Cardiac muscle cell (in vitro differentiated cells and primary cell): Measurements from ENCODE around the gene IMMP2L. TPM values are rescaled to one million over a fixed set of nuclear protein-coding genes. Genes with fewer than 3 reads are reported as not detected.

Experiments
- DNase-seq, 2 donors: peaks; one replicate each; pipeline versions ENCODE4 v3.0.0 to v3.0.0-alpha.2; 2010 to 2017; ENCODE audit warnings: low read depth in 1 of 2, low spot score in 1 of 2
- H3K27ac ChIP-seq: fragments of 200-600 bp; sonication (generic); 2 replicates; pipeline ENCODE4 v1.5.1; 2016
- H3K27me3 ChIP-seq: fragments of 200-600 bp; sonication (generic); 2 replicates; pipeline ENCODE4 v1.6.0; 2016; ENCODE audit warnings: control low read depth
- H3K36me3 ChIP-seq: fragments of 200-600 bp; sonication (generic); 2 replicates; pipeline ENCODE4 v1.5.1; 2016; ENCODE audit warnings: control low read depth
- H3K4me1 ChIP-seq: fragments of 200-600 bp; sonication (generic); 2 replicates; pipeline ENCODE4 v1.8.1; 2017; ENCODE audit warnings: low read depth, mild to moderate bottlenecking, mixed run types
- H3K4me3 ChIP-seq: fragments of 200-600 bp; sonication (generic); 2 replicates; pipeline ENCODE4 v1.5.1; 2016; ENCODE audit warnings: mild to moderate bottlenecking
- H3K9me3 ChIP-seq: fragments of 200-600 bp; sonication (generic); 2 replicates; pipeline ENCODE4 v1.5.1; 2017; ENCODE audit warnings: low read depth, mild to moderate bottlenecking, control low read depth
- CTCF ChIP-seq: IDR thresholded peaks from 2 replicates; pipeline ENCODE4 v1.5.1; 2012; ENCODE audit warnings: low read depth, mild to moderate bottlenecking, low read length
- polyA plus RNA-seq: library from polyadenylated mRNA; unstranded; fragments of >200 nt; fragmentation: Nextera tagmentation; extraction: Ambion mirVana; gene quantifications from 2 replicates; pipeline ENCODE4 v1.2.1, GENCODE V29; 2016
- total RNA-seq: library from RNA; depleted of rRNA; stranded (reverse); fragments of >200 nt; gene quantifications from 2 replicates; pipeline ENCODE4 v1.2.3, GENCODE V29; 2016

Gene IMMP2L
- total and polyA plus RNA-seq, 2 experiments from 2014 or later = 6.0 to 11.9 TPM

DNA sequence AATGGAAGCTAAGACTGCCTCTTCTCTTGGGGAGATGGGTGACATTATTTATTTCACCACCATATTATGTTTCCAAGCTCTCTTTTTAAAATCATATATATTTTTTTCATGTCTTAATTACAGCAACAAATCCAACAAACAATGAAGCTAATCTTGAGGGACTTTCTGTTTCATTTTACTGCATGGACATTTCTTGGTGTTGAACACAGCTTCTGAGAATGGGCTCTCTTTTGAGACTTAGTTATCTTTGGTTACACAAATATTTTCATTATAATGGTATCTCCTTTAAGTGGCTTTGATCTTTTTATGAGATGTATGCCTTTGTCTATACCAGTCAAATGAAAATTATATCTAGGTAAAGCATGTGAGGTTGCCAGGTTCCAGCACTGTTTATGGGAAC, 681.3 kb downstream of the IMMP2L start:
- Histone ChIP-seq H3K27me3 (no peaks in the 10 kb centered on the region), H3K27ac (no peak overlapping the region), H3K4me1 (peaks cover 12% of the 10 kb centered on the region), H3K36me3 (no peaks in the 10 kb centered on the region), H3K9me3 (no peaks in the 10 kb centered on the region), H3K4me3 (no peak overlapping the region)
- DNase-seq = no peak
- TF ChIP-seq CTCF = no peak

GRCh38 chr7:110877016-110877415, 685.3 kb downstream of the IMMP2L start:
- no peak overlapping the region for H3K27ac ChIP-seq
- H3K36me3 ChIP-seq = no peaks in the 10 kb centered on the region
- peaks cover 7% of the 10 kb centered on the region for H3K4me1 ChIP-seq
- no peaks in the 10 kb centered on the region for H3K27me3 ChIP-seq
- TF ChIP-seq CTCF = no peak
- DNase-seq = no peak
- H3K4me3 ChIP-seq = no peak overlapping the region
- no peaks in the 10 kb centered on the region for H3K9me3 ChIP-seq

GRCh38 chr7:110875346-110875745, 686.9 kb downstream of the IMMP2L start:
- Histone ChIP-seq H3K27ac (no peak overlapping the region), H3K4me3 (no peak overlapping the region), H3K27me3 (no peaks in the 10 kb centered on the region), H3K36me3 (no peaks in the 10 kb centered on the region), H3K9me3 (no peaks in the 10 kb centered on the region), H3K4me1 (peaks cover 7% of the 10 kb centered on the region)
- no peak for DNase-seq
- no peak for TF ChIP-seq CTCF

DNA sequence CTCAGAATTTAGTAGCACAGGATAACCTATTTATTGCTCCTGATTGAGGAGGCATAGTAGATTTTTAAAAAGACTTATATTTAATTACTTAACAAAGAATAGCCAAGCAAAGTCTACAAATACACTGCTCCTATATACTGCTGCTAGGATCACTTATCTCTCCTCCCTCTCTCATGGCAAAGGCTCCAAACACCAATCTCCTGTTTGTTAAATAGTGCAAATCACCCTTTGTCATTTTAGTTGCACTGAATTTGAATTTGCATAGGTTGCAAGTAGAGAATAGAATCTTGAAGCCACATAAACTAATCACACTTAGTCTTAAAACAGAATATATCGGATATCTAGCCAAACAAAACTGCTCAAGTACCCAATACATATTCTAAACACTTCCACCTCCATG, 690.4 kb downstream of the IMMP2L start:
- no peak overlapping the region for H3K27ac ChIP-seq
- DNase-seq = no peak

DNA sequence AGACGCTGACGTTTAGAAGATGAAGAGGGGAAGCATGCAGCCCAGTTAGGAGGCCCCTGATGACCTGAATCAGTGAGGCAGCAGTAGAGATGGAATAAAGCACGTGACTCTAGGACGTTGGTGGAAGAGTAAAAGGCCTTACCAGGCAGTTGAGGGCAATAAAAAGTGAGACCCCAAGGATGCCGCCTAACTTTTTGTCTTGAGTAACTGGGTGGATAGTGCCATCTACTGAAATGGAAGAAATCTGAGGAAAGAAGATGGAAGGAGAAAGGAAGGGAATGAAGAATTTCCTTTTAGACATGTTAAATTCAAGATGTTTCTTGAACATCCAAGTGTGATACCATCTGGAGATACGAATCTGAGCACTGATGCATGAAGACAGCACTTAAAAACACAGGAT, 691.4 kb downstream of the IMMP2L start:
- Histone ChIP-seq H3K4me3 (no peak overlapping the region), H3K27me3 (no peaks in the 10 kb centered on the region), H3K27ac (no peak overlapping the region), H3K4me1 (no peaks in the 10 kb centered on the region), H3K36me3 (no peaks in the 10 kb centered on the region), H3K9me3 (no peaks in the 10 kb centered on the region)
- TF ChIP-seq CTCF = no peak
- DNase-seq = peak in 1 of 2 donors; percentile 2

More for the DNA sequence above, 690.4 kb downstream of the IMMP2L start:
- H3K4me3 ChIP-seq = no peak overlapping the region
- no peak for TF ChIP-seq CTCF
- H3K9me3 ChIP-seq = no peaks in the 10 kb centered on the region
- no peaks in the 10 kb centered on the region for H3K4me1 ChIP-seq
- no peaks in the 10 kb centered on the region for H3K27me3 ChIP-seq
- H3K36me3 ChIP-seq = no peaks in the 10 kb centered on the region

GRCh38 chr7:110868458-110868857, 693.8 kb downstream of the IMMP2L start:
- H3K36me3 ChIP-seq = no peaks in the 10 kb centered on the region

More at GRCh38 chr7:110868458-110868857, 693.8 kb downstream of the IMMP2L start:
- no peak overlapping the region for H3K27ac ChIP-seq
- H3K4me1 ChIP-seq = no peaks in the 10 kb centered on the region
- DNase-seq = no peak
- H3K9me3 ChIP-seq = no peaks in the 10 kb centered on the region
- no peak for TF ChIP-seq CTCF
- no peak overlapping the region for H3K4me3 ChIP-seq
- no peaks in the 10 kb centered on the region for H3K27me3 ChIP-seq
